Gastrocnemius medialis (tissue), 4 donors: Measurements from ENCODE around the gene AMZ2. TPM values are rescaled to one million over a fixed set of nuclear protein-coding genes. Genes with fewer than 3 reads are reported as not detected.
"Not testable (repeated sequence)": the region's sequence is repeated elsewhere in the genome, so short reads cannot be mapped to it uniquely, and the experiment has no call there.

ENCODE experiments used
- ATAC-seq, 2 donors: fragments of 150-250 bp; one replicate each; pipeline ENCODE4 v1.9.1; 2016
- DNase-seq, 2 donors: peaks; one replicate each; pipeline ENCODE4 v3.0.0-alpha.2; 2019
- H3K27ac ChIP-seq, 4 donors: fragments of 200-600 bp; sonication (generic); 1 replicate in 1 of 4; 2 replicates in 3 of 4; pipeline ENCODE4 v1.5.1; 2016 to 2018; ENCODE audit warnings: mild to moderate bottlenecking in 2 of 4, moderate library complexity in 1 of 4
- H3K27me3 ChIP-seq, 3 donors: fragments of 200-600 bp; sonication (generic) in 2 of 3; 1 replicate in 1 of 3; 2 replicates in 2 of 3; pipeline versions ENCODE4 v1.5.1 to v1.6.0; 2016 to 2019; ENCODE audit warnings: mild to moderate bottlenecking in 1 of 3, moderate library complexity in 1 of 3
- H3K36me3 ChIP-seq, 2 donors: fragments of 200-600 bp; sonication (generic) in 1 of 2; one replicate each; pipeline ENCODE4 v1.5.1; 2017 to 2018
- H3K4me1 ChIP-seq, 2 donors: fragments of 200-600 bp; sonication (generic) in 1 of 2; one replicate each; pipeline ENCODE4 v1.5.1; 2016 to 2017; ENCODE audit warnings: mild to moderate bottlenecking in 2 of 2
- H3K4me3 ChIP-seq, 4 donors: fragments of 200-600 bp; sonication (generic) in 3 of 4; 1 replicate in 1 of 4; 2 replicates in 3 of 4; pipeline ENCODE4 v1.5.1; 2016 to 2019; ENCODE audit warnings: mild to moderate bottlenecking in 2 of 4
- H3K9me3 ChIP-seq, 3 donors: fragments of 200-600 bp; sonication (generic) in 2 of 3; 1 replicate in 1 of 3; 2 replicates in 2 of 3; pipeline ENCODE4 v1.5.1; 2016 to 2019
- POLR2A ChIP-seq, 2 donors: fragments of 450-650 bp; IDR thresholded peaks; one replicate each; pipeline ENCODE4 v1.6.1; 2017; ENCODE audit warnings: antibody characterized with exemption in 2 of 2, mild to moderate bottlenecking in 2 of 2, moderate library complexity in 2 of 2
- in situ Hi-C, 4 donors: fragments of 200-750 bp; cut with MboI; loops; one replicate each; pipeline versions ENCODE4 v1.15.0 to v1.8.0; 2017; ENCODE audit warnings: low sequenced_read_pairs in 4 of 4
- intact Hi-C: fragments of 100-400 bp; cut with DNase I; formaldehyde crosslinking; loops from one replicate; pipeline ENCODE4 v1.15.1; 2023; ENCODE audit warnings: low total_unique reads
- total RNA-seq, 4 donors: library from RNA; depleted of rRNA; stranded (reverse); fragments of >200 nt; gene quantifications; one replicate each; pipeline versions ENCODE4 v1.1.0 to v1.2.3, GENCODE V29; 2016
- TF ChIP-seq, protein P1 (sequence below), 5 experiments: fragments of 450-650 bp in 3 of 5; fragments of 200-600 bp in 2 of 5; sonication (generic) in 2 of 5; IDR thresholded peaks in 4 of 5; conservative IDR thresholded peaks in 1 of 5; 1 replicate in 4 of 5; 2 replicates in 1 of 5; pipeline ENCODE4 v1.5.1; 2016 to 2019; ENCODE audit warnings: antibody characterized with exemption in 5 of 5, mild to moderate bottlenecking in 3 of 5, moderate library complexity in 3 of 5

Gene AMZ2
- total RNA-seq, 4 donors from 2014 or later, result 47.6 to 86.9 (median 61.8) TPM

DNA sequence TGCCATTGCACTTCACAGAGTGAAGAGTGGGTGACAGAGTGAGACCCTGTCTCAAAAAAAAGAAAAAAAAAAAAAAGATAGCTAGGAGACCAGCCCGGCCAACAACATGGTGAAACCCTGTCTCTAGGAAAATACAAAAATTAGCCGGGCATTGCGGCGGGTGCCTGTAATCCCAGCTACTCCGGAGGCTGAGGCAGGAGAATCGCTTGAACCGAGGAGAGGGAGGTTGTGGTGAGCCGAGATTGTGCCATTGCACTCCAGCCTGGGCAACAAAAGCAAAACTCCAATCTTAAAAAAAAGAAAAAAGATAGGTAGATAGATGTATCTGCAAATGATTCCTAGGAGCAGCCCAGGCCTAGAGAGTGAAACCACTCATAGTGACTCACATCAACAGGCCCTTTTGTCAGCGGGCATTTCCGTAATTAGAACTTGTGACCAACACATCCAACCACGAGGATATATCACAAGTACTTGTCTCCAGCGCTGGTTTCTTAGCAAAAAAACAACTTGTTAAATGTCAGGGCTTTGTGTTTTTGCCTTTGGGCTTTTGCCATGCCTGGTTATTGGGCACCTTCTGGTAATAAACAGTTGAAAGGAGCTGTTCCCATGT is 13.0 kb upstream of the AMZ2 start:
- H3K36me3 ChIP-seq, H3K4me3 ChIP-seq, H3K27me3 ChIP-seq, H3K9me3 ChIP-seq, intact Hi-C loops, in situ Hi-C loops: not testable (repeated sequence)
- peak overlapping the region; percentile 80 to 93 (median 88) for H3K27ac ChIP-seq
- peak; percentile 79 to 83 for ATAC-seq
- DNase-seq, result peak; percentile 59 to 76
- peak in 1 of 2 donors; percentile 7 for TF ChIP-seq POLR2A (IDR thresholded peaks at IDR 0.05)
- peaks cover 17 to 32% of the 10 kb centered on the region in 2 donors for H3K4me1 ChIP-seq

DNA sequence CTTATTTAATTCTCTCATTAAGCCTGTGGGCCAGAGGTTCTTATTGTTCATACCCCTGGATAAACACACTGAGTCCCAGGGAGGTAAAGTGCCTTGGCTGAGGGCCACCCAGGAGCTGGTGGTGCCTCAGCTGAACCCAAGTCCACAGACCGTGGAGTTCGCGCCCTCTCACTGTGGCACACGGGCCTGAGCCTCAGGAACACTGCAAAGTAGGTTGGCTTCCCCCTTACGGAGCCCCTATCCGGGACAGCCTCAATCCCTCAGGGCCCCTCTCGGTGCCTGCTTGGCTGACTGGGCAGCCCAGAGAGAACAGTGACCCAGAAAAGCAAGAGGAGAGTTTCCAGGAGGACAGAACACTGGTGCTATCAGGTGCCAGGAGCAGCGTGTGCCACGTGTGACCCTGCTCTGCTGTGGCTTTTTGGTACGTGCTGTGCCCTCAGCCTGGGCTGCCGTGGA is 12.5 kb upstream of the AMZ2 start:
- H3K27ac ChIP-seq, result peak overlapping the region; percentile 80 to 93 (median 88)
- H3K36me3 ChIP-seq, intact Hi-C loops, H3K9me3 ChIP-seq, H3K4me3 ChIP-seq, H3K27me3 ChIP-seq, in situ Hi-C loops: not testable (repeated sequence)
- ATAC-seq (peak; percentile 75 to 81), DNase-seq (peak; percentile 79 to 84)
- H3K4me1 ChIP-seq, result peaks cover 17 to 32% of the 10 kb centered on the region in 2 donors
- peak; percentile 20 to 29 for TF ChIP-seq POLR2A (IDR thresholded peaks at IDR 0.05)

DNA sequence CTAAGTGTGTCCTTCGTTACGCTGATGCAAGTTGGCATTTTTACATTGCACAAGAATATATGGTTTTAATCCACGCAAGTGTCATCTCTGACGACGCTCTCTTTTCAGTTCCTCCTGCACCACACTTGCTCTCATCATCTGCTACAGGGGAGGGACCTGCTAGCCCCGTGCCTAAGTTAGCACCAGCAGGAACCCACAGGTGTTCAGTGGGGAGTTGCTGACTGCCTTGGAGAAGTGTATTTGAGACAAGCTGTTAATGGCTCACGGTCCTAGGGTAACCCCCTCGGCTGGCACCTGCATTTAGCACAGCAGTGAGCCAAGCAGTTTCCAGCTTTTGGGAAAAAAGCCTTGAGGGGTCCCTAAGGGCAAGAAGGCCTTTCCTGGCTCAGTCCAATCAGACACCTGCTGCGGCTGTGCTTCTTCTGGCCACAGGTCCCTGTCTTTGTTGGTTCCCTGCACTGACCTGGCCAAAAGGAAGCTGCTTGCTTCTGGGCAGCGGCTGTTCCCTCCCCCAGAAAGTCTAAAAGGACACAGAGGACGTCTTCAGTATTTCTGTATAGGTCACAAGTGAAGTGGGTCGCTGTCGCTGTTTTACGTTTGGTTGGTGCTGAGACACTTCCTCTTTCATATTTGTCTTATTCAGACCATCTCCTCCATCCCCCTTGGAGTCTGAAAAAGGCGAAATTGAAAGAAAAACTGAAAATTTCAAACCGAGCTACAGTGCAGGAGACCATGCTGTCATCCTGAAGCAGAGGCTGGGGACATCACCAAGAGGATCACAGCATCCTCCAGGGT is 10.3 kb upstream of the AMZ2 start:
- ATAC-seq, H3K36me3 ChIP-seq, H3K9me3 ChIP-seq, in situ Hi-C loops, H3K4me3 ChIP-seq, intact Hi-C loops, H3K27me3 ChIP-seq: not testable (repeated sequence)
- DNase-seq, result peak in 1 of 2 donors; percentile 34
- Histone ChIP-seq H3K4me1 (peaks cover 15 to 28% of the 10 kb centered on the region in 2 donors), H3K27ac (peak overlapping the region in 3 of 4 donors; percentile 20 to 93 (median 39))
- TF ChIP-seq POLR2A (IDR thresholded peaks at IDR 0.05), result peak in 1 of 2 donors; percentile 18

DNA sequence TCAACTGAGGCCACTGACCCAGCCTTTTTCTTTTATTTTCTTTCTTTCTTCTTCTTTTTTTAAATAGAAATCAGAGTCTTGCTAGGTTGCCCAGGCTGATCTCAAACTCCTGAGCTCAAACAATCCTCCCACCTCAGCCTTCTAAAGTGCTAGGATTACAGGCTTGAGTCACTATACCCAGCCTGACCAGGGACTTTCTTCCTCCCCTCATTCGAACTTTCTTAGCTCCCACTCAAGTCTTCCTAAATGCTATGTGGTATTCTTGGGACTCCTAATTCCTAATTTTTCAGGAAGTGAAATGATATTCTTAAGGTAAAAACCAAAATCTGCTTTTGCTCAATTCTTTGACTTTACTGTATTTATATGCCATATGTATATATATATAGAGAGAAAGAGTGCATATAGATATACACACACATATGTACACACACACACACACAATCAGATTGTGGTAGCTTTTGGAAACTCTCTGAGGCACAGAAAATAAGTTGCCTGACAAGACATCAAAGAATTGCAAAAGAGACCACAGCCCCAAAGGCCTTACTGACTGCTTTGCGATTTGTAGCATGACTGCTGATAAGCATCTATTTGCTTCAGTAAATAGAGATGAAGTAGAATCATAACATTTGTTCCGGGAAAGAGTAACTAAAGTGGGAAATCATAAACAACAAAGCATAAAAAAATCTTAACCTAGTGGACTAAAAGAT is 9.5 kb upstream of the AMZ2 start:
- H3K27ac ChIP-seq, result peak overlapping the region in 1 of 4 donors; percentile 93
- ATAC-seq (no peak), DNase-seq (no peak)
- in situ Hi-C loops, result no loop called here
- no peaks in the 10 kb centered on the region for H3K27me3 ChIP-seq
- no peaks in the 10 kb centered on the region for H3K9me3 ChIP-seq
- no peak overlapping the region for H3K4me3 ChIP-seq
- H3K36me3 ChIP-seq, result no peaks in the 10 kb centered on the region
- TF ChIP-seq POLR2A (IDR thresholded peaks at IDR 0.05), result no peak
- TF ChIP-seq, protein P1, sequence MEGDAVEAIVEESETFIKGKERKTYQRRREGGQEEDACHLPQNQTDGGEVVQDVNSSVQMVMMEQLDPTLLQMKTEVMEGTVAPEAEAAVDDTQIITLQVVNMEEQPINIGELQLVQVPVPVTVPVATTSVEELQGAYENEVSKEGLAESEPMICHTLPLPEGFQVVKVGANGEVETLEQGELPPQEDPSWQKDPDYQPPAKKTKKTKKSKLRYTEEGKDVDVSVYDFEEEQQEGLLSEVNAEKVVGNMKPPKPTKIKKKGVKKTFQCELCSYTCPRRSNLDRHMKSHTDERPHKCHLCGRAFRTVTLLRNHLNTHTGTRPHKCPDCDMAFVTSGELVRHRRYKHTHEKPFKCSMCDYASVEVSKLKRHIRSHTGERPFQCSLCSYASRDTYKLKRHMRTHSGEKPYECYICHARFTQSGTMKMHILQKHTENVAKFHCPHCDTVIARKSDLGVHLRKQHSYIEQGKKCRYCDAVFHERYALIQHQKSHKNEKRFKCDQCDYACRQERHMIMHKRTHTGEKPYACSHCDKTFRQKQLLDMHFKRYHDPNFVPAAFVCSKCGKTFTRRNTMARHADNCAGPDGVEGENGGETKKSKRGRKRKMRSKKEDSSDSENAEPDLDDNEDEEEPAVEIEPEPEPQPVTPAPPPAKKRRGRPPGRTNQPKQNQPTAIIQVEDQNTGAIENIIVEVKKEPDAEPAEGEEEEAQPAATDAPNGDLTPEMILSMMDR (IDR thresholded peaks at IDR 0.05 in 4 of 5, conservative IDR thresholded peaks at IDR 0.05 in 1 of 5), result no peak
- H3K4me1 ChIP-seq, result peaks cover 14 to 22% of the 10 kb centered on the region in 2 donors
- intact Hi-C loops, result no loop called here

DNA sequence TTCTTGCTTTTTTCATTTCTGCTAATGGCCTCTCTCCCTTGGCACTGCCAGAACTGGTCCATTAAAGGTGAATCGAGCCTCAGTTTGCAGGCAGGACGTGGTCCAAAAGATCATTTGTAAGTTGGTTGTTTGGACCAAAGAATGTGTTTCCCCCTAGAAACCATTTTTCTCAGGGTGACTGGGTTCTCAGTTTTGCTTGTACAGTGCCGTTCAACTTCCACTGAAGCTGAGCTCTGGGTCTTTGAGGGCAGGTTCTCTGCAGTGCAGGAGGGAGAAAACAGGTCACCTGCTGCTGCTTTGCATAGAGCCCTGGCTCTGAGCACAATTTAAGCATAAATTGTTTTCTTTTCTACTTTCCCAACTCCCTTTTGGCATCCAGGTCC is 9.0 kb upstream of the AMZ2 start:
- no peak overlapping the region for H3K27ac ChIP-seq
- no peaks in the 10 kb centered on the region for H3K9me3 ChIP-seq
- no peak for DNase-seq
- no peak overlapping the region for H3K4me3 ChIP-seq
- H3K27me3 ChIP-seq, result no peaks in the 10 kb centered on the region
- no peak for ATAC-seq
- no peaks in the 10 kb centered on the region for H3K36me3 ChIP-seq
- intact Hi-C loops, result no loop called here
- peaks cover 14 to 17% of the 10 kb centered on the region in 2 donors for H3K4me1 ChIP-seq
- in situ Hi-C loops, result no loop called here
- TF ChIP-seq POLR2A (IDR thresholded peaks at IDR 0.05), result no peak
- TF ChIP-seq, protein P1 (IDR thresholded peaks at IDR 0.05 in 4 of 5, conservative IDR thresholded peaks at IDR 0.05 in 1 of 5), result no peak
